ENCODE measurements around the gene PRPF39. TPM values are rescaled to one million over a fixed set of nuclear protein-coding genes. Genes with fewer than 3 reads are reported as not detected.
A peak's percentile ranks its signal among the peaks of the same experiment; 100 is the strongest.

The PRPF39 gene
- total and polyA plus RNA-seq, 2 of the 13 experiments (the other 11 are each of a cell fraction or from before 2014, with no cell fraction given) = 44.2 to 65.0 TPM

DNA sequence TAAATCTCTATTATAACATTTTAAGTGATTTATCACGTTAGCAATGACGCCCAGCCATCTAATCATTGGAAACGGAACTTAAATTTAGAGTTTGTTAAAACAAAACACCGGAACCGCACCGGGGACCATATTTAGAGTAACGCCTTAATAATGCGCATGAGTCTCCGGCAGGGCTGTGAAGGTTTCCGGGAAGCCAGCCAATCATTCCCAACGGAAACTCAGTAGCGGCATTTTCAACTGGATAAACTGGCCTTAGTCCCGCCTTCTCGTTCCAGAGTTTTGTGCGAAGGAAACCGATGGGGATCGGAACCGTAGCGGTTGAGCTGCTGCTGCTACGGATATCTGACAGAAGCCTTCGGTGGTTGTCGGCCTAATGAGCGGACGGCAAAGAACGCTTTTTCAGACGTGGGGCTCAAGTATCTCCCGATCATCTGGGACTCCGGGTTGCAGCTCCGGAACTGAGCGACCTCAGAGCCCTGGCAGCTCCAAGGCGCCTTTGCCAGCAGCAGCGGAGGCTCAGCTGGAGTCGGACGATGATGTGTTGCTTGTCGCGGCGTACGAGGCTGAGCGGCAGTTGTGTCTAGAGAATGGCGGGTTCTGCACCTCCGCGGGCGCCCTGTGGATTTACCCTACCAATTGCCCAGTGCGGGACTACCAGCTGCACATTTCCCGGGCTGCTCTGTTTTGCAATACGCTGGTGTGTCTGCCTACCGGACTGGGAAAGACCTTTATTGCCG lies 51.9 kb downstream of the PRPF39 start, which contains the start of gene FANCM (continued):
- TF ChIP-seq, protein P1, sequence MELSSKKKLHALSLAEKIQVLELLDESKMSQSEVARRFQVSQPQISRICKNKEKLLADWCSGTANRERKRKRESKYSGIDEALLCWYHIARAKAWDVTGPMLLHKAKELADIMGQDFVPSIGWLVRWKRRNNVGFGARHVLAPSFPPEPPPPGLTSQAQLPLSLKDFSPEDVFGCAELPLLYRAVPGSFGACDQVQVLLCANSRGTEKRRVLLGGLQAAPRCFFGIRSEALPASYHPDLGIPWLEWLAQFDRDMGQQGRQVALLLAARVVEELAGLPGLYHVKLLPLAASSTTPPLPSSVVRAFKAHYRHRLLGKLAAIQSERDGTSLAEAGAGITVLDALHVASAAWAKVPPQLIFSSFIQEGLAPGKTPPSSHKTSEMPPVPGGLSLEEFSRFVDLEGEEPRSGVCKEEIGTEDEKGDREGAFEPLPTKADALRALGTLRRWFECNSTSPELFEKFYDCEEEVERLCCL (CRISPR knock-in tag; IDR thresholded peaks at IDR 0.05; ENCODE audit: borderline replicate concordance) = no peak
- TF ChIP-seq ARID2 (CRISPR knock-in tag; IDR thresholded peaks at IDR 0.05; ENCODE audit: borderline replicate concordance) (0 out of 2 replicates have a peak, but pooled peaks have one; percentile 29), ZNF530 (CRISPR knock-in tag; IDR thresholded peaks at IDR 0.05; ENCODE audit: low read depth) (no peak), POLR2AphosphoS5 (IDR thresholded peaks at IDR 0.05; ENCODE audit: low read depth, low read length) (peak; percentile 78), ATF7 (IDR thresholded peaks at IDR 0.05) (no peak), ATF7 (CRISPR knock-in tag; IDR thresholded peaks at IDR 0.05) (no peak), SRY (CRISPR knock-in tag; IDR thresholded peaks at IDR 0.05) (peak; percentile 69; the same call in 1 of the 2 replicates), SMAD1 (CRISPR knock-in tag; IDR thresholded peaks at IDR 0.05; ENCODE audit: borderline replicate concordance, low read depth) (peak; percentile 91; the same call in 1 of the 2 replicates), ATF7-NPFF (CRISPR knock-in tag; IDR thresholded peaks at IDR 0.05; ENCODE audit: low read depth) (0 out of 2 replicates have a peak, but pooled peaks have one; percentile 46), NPAS2 (CRISPR knock-in tag; IDR thresholded peaks at IDR 0.05; ENCODE audit: borderline replicate concordance) (no peak), SMAD9 (CRISPR knock-in tag; IDR thresholded peaks at IDR 0.05) (no peak), ZNF230 (CRISPR knock-in tag; IDR thresholded peaks at IDR 0.05) (no peak), ZNF878 (CRISPR knock-in tag; IDR thresholded peaks at IDR 0.05) (peak; percentile 81), BRCA1 (CRISPR knock-in tag; IDR thresholded peaks at IDR 0.05) (no peak), ZNF337 (CRISPR knock-in tag; IDR thresholded peaks at IDR 0.05; ENCODE audit: borderline replicate concordance, low read depth) (peak; percentile 61; the same call in 1 of the 2 replicates), ZNF121 (CRISPR knock-in tag; IDR thresholded peaks at IDR 0.05) (no peak), ZFP36L1 (CRISPR knock-in tag; IDR thresholded peaks at IDR 0.05) (no peak), ZFX (CRISPR knock-in tag; IDR thresholded peaks at IDR 0.05; ENCODE audit: low read depth) (peak; percentile 50), ZNF383 (CRISPR knock-in tag; IDR thresholded peaks at IDR 0.05; ENCODE audit: borderline replicate concordance) (no peak), ZNF670 (CRISPR knock-in tag; IDR thresholded peaks at IDR 0.05; ENCODE audit: borderline replicate concordance) (no peak; the same call in 1 of the 2 replicates), SETDB1 (CRISPR knock-in tag; IDR thresholded peaks at IDR 0.05; ENCODE audit: borderline replicate concordance) (no peak)
- TF ChIP-seq, protein P2, sequence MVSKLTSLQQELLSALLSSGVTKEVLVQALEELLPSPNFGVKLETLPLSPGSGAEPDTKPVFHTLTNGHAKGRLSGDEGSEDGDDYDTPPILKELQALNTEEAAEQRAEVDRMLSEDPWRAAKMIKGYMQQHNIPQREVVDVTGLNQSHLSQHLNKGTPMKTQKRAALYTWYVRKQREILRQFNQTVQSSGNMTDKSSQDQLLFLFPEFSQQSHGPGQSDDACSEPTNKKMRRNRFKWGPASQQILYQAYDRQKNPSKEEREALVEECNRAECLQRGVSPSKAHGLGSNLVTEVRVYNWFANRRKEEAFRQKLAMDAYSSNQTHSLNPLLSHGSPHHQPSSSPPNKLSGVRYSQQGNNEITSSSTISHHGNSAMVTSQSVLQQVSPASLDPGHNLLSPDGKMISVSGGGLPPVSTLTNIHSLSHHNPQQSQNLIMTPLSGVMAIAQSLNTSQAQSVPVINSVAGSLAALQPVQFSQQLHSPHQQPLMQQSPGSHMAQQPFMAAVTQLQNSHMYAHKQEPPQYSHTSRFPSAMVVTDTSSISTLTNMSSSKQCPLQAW (CRISPR knock-in tag; IDR thresholded peaks at IDR 0.05) = peak; percentile 50; the same call in 1 of the 2 replicates
- TF ChIP-seq, protein P3, sequence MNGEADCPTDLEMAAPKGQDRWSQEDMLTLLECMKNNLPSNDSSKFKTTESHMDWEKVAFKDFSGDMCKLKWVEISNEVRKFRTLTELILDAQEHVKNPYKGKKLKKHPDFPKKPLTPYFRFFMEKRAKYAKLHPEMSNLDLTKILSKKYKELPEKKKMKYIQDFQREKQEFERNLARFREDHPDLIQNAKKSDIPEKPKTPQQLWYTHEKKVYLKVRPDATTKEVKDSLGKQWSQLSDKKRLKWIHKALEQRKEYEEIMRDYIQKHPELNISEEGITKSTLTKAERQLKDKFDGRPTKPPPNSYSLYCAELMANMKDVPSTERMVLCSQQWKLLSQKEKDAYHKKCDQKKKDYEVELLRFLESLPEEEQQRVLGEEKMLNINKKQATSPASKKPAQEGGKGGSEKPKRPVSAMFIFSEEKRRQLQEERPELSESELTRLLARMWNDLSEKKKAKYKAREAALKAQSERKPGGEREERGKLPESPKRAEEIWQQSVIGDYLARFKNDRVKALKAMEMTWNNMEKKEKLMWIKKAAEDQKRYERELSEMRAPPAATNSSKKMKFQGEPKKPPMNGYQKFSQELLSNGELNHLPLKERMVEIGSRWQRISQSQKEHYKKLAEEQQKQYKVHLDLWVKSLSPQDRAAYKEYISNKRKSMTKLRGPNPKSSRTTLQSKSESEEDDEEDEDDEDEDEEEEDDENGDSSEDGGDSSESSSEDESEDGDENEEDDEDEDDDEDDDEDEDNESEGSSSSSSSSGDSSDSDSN (CRISPR knock-in tag; IDR thresholded peaks at IDR 0.05) = peak; percentile 72
- TF ChIP-seq, protein P4, sequence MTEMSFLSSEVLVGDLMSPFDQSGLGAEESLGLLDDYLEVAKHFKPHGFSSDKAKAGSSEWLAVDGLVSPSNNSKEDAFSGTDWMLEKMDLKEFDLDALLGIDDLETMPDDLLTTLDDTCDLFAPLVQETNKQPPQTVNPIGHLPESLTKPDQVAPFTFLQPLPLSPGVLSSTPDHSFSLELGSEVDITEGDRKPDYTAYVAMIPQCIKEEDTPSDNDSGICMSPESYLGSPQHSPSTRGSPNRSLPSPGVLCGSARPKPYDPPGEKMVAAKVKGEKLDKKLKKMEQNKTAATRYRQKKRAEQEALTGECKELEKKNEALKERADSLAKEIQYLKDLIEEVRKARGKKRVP (CRISPR knock-in tag; IDR thresholded peaks at IDR 0.05) = peak in 1 of 2 experiments; percentile 30; a peak in 1 of 4 replicates

Data from HepG2 (cell line).